ENCODE measurements around the gene CHCHD6.

CHCHD6 gene

DNA sequence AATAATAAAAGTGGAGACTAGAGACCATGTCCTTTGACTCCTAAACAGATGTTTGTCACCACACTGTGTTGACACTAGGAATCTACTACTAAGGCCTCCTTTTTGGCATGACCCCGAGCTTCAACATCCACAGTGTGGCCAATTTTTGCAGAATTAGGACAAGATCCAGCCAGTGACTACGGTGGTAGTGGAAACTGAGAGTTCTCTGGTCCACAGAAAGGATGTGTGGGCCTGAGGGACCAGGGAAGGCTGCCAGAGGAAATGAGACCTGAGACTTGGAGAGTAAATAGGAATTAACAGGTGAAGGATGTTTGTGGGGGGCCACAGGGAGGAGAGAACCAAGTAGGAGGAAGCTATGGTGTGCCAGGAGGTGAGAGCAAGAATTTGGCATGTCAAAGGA lies 122.7 kb downstream of the CHCHD6 start:
- Histone ChIP-seq H3K36me3 (ENCODE audit: control insufficient read depth, low read depth, low read length) (no peaks in the 10 kb centered on the region), H3K4me3 (ENCODE audit: low read length) (no peak overlapping the region), H3K27ac (ENCODE audit: low read length) (no peak overlapping the region), H3K9me3 (ENCODE audit: control insufficient read depth, low read depth, low read length) (peaks cover 7% of the 10 kb centered on the region), H3K27me3 (ENCODE audit: control insufficient read depth, insufficient read depth, low read length) (no peaks in the 10 kb centered on the region), H3K9ac (ENCODE audit: low read length) (no peak overlapping the region), H3K4me1 (ENCODE audit: control insufficient read depth, low read depth, low read length) (no peaks in the 10 kb centered on the region)

DNA sequence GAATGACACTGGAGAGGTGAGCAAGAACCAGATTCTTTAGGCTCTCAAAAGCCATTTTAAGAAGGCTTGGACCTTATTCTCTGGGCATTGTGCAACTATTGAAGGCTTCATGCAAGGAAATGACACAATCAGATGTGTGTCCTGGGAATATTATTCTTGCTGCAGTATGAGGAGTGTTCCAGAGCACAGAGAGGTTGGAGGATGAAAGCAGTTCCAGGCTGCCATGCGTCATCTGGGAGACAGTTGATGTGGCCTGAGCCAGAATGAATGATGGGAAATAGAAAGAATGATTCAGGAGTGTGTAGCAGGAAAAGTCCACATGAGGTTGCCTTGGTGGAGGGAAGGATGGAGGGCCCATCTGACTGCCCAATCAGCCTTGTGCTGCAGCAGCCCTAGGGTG lies 123.1 kb downstream of the CHCHD6 start:
- H3K27me3 ChIP-seq (ENCODE audit: control insufficient read depth, insufficient read depth, low read length), result no peaks in the 10 kb centered on the region
- H3K27ac ChIP-seq (ENCODE audit: low read length), result no peak overlapping the region
- no peak overlapping the region for H3K4me3 ChIP-seq (ENCODE audit: low read length)
- H3K9ac ChIP-seq (ENCODE audit: low read length), result no peak overlapping the region
- no peaks in the 10 kb centered on the region for H3K36me3 ChIP-seq (ENCODE audit: control insufficient read depth, low read depth, low read length)
- peaks cover 2% of the 10 kb centered on the region for H3K9me3 ChIP-seq (ENCODE audit: control insufficient read depth, low read depth, low read length)
- no peaks in the 10 kb centered on the region for H3K4me1 ChIP-seq (ENCODE audit: control insufficient read depth, low read depth, low read length)

DNA sequence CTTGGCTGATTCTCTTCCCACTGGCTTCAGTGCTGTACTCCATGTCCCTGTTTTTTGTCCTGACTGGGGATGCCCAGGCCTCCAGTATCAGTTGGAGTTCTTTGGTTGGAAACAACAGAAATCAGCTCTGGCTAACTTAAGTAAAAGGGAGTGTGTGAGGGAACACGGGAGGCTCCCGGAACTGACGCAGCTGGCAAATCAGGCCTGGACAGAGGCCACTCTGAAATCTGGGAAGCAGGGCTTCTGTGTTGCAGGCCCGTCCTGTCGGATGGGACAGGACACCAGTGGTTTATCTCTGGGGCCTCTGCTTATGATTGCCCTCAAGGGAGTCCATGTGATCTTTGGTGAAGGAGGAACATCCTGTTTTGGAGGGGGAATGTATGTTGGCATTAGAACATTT lies 124.3 kb downstream of the CHCHD6 start:
- no peak overlapping the region for H3K9ac ChIP-seq (ENCODE audit: low read length)
- H3K27me3 ChIP-seq (ENCODE audit: control insufficient read depth, insufficient read depth, low read length), result no peaks in the 10 kb centered on the region
- no peak overlapping the region for H3K27ac ChIP-seq (ENCODE audit: low read length)
- H3K4me1 ChIP-seq (ENCODE audit: control insufficient read depth, low read depth, low read length), result no peaks in the 10 kb centered on the region
- H3K36me3 ChIP-seq (ENCODE audit: control insufficient read depth, low read depth, low read length), result no peaks in the 10 kb centered on the region
- no peaks in the 10 kb centered on the region for H3K9me3 ChIP-seq (ENCODE audit: control insufficient read depth, low read depth, low read length)
- no peak overlapping the region for H3K4me3 ChIP-seq (ENCODE audit: low read length)

DNA sequence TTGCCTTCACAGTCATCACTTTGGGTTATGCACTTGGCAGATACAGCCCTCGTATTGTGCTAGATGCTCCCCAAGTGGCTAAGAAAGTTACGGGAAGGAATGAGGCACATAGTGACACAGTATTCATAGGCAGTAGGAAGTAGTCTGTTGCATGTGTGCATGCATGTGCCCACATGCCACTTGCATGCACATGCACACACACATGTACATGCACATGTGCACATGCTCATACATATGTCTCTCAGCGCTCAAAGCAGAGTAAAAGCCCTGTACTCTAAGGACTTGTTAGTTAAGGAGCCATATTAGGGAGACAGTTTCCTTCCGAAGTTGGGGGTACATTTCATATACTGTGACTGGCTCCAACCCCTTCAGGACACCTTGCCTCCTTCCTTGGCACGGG lies 128.9 kb downstream of the CHCHD6 start:
- H3K36me3 ChIP-seq (ENCODE audit: control insufficient read depth, low read depth, low read length), result no peaks in the 10 kb centered on the region
- no peak overlapping the region for H3K27ac ChIP-seq (ENCODE audit: low read length)
- H3K4me1 ChIP-seq (ENCODE audit: control insufficient read depth, low read depth, low read length), result no peaks in the 10 kb centered on the region
- no peaks in the 10 kb centered on the region for H3K9me3 ChIP-seq (ENCODE audit: control insufficient read depth, low read depth, low read length)
- H3K9ac ChIP-seq (ENCODE audit: low read length), result no peak overlapping the region
- H3K27me3 ChIP-seq (ENCODE audit: control insufficient read depth, insufficient read depth, low read length), result no peaks in the 10 kb centered on the region
- H3K4me3 ChIP-seq (ENCODE audit: low read length), result no peak overlapping the region

DNA sequence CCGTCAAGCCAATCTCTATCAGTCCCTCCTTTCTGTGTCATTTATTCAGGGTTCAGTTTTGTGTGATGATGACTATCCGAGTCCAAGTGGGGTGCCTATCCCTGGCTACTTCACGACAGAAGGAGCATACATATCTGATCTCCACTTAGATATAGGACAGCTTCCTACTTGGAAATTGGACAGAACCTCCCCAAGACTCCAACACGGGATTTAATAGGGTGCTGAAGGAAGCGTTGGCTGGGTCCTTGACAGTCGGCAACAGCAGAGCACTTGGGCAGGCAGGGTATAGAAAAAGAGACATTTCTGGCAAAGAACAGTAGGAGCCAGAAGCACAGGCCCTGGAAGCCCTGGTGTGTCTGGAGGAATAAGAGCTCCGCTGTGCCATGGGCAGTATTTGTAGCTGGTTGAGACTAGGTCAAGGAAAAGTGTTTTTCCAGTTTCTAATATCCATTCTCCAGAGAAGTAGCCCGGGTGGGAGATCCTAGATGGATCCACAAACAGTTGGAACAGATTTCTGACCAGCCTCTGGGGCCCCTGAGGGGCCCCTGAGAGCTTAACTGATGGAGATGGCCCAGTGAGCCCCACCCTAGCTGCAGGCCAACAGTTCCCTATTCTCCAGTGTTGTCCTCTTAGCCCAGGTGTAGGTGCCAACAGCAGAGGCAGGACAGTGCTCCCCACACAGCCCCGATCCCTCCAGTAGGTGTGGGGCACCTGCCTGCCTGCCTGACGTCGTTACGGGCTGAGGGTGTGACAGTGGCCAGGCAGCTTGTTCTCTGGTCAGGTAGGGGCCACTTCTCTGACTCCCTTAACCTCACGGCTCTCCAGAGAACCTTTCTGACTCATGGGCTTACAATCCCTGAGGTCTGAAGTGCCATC lies 130.8 kb downstream of the CHCHD6 start:
- Histone ChIP-seq H3K4me1 (ENCODE audit: control insufficient read depth, low read depth, low read length) (no peaks in the 10 kb centered on the region), H3K9me3 (ENCODE audit: control insufficient read depth, low read depth, low read length) (no peaks in the 10 kb centered on the region), H3K4me3 (ENCODE audit: low read length) (no peak overlapping the region), H3K36me3 (ENCODE audit: control insufficient read depth, low read depth, low read length) (no peaks in the 10 kb centered on the region), H3K27me3 (ENCODE audit: control insufficient read depth, insufficient read depth, low read length) (no peaks in the 10 kb centered on the region), H3K27ac (ENCODE audit: low read length) (no peak overlapping the region), H3K9ac (ENCODE audit: low read length) (no peak overlapping the region)

DNA sequence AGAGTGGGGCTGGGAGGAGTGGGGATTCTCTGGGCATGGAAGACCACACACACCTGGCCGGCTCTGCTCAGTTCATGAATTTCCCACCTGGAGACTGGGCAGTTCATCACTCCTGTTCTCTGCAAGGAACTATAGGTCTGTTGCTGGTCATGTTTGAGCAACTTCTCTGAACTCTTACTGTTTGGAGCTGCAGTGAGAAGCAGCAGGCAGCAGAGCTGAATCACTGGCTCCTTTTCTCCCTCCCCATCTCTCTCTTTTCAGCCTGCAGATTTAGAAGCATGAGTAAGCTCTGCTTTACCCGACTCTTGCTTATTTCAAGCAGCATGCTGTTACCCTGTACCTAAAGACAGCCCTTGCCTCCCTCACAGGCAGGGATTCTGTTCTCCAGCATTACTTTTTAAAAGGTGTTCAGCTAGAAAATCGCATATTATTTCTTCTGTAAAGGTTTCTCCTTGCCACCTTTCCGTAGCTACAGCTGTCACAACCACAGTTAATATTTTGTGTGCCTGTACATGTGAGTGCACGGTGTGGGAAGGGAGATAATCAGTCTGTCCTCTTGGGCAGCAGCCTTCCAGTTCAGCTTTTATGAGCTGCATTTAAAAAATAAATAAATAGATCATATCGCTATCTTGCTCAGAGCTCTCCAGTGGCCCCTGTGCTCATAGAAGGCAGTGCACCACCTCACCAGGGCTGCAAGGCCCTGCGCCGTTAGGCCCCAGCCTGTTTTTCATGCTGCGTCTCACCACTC lies 131.6 kb downstream of the CHCHD6 start:
- Histone ChIP-seq H3K4me3 (ENCODE audit: low read length) (no peak overlapping the region), H3K27me3 (ENCODE audit: control insufficient read depth, insufficient read depth, low read length) (no peaks in the 10 kb centered on the region), H3K36me3 (ENCODE audit: control insufficient read depth, low read depth, low read length) (no peaks in the 10 kb centered on the region), H3K9ac (ENCODE audit: low read length) (no peak overlapping the region), H3K27ac (ENCODE audit: low read length) (no peak overlapping the region), H3K4me1 (ENCODE audit: control insufficient read depth, low read depth, low read length) (no peaks in the 10 kb centered on the region), H3K9me3 (ENCODE audit: control insufficient read depth, low read depth, low read length) (no peaks in the 10 kb centered on the region)

DNA sequence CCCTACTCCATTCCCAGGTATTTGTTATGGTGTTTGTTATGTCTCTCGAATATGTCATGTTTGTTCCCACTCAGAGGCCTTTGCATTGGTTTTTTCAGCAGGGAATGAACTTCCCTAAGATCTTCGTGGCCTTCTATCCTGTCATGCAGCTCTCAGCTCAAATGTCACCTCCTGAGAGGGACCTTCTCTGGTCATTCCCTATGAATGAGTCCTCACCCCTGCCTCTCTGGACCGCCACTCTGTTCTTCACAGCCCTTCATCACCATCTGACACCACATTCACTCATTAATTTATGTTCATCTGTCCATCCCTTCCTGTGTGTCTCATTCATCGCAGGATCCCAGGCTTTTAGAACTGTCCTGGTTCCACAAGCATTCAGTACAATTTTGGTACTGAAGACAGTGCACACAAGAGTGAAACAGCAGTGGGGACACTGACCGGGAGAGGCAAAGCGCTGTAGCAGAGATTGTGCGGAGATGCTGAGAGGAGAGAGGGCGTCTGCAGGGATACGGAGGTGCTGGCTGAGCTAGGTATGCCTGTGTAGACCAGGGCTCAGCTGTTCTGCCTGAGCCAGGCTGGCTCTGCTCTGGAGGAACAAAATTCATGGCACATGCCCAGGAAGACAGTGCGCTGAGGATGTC lies 132.3 kb downstream of the CHCHD6 start:
- Histone ChIP-seq H3K9me3 (ENCODE audit: control insufficient read depth, low read depth, low read length) (no peaks in the 10 kb centered on the region), H3K27me3 (ENCODE audit: control insufficient read depth, insufficient read depth, low read length) (no peaks in the 10 kb centered on the region), H3K36me3 (ENCODE audit: control insufficient read depth, low read depth, low read length) (no peaks in the 10 kb centered on the region), H3K4me3 (ENCODE audit: low read length) (no peak overlapping the region), H3K9ac (ENCODE audit: low read length) (no peak overlapping the region), H3K27ac (ENCODE audit: low read length) (no peak overlapping the region), H3K4me1 (ENCODE audit: control insufficient read depth, low read depth, low read length) (no peaks in the 10 kb centered on the region)

DNA sequence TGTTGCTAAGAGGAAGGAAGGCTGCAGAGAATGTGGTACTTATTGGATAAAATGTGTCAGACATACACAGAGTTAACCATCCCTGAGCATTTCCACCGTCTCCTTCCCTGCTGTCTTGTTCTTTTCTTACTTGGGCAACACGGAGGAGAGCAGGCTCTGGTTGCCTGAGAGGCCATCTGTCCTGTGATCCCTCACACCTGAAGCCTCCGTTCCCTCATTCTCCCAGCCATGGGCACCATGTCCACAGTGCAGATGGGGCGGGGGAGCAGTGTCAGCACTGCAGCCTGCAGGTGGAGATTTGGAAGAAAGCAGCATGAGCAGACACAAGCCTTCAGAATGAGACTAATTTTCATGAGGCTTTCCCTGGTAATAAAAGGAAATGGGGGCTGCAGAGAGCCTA lies 133.7 kb downstream of the CHCHD6 start:
- Histone ChIP-seq H3K27ac (ENCODE audit: low read length) (no peak overlapping the region), H3K27me3 (ENCODE audit: control insufficient read depth, insufficient read depth, low read length) (no peaks in the 10 kb centered on the region), H3K9ac (ENCODE audit: low read length) (no peak overlapping the region), H3K4me1 (ENCODE audit: control insufficient read depth, low read depth, low read length) (no peaks in the 10 kb centered on the region), H3K4me3 (ENCODE audit: low read length) (no peak overlapping the region), H3K36me3 (ENCODE audit: control insufficient read depth, low read depth, low read length) (no peaks in the 10 kb centered on the region), H3K9me3 (ENCODE audit: control insufficient read depth, low read depth, low read length) (no peaks in the 10 kb centered on the region)

DNA sequence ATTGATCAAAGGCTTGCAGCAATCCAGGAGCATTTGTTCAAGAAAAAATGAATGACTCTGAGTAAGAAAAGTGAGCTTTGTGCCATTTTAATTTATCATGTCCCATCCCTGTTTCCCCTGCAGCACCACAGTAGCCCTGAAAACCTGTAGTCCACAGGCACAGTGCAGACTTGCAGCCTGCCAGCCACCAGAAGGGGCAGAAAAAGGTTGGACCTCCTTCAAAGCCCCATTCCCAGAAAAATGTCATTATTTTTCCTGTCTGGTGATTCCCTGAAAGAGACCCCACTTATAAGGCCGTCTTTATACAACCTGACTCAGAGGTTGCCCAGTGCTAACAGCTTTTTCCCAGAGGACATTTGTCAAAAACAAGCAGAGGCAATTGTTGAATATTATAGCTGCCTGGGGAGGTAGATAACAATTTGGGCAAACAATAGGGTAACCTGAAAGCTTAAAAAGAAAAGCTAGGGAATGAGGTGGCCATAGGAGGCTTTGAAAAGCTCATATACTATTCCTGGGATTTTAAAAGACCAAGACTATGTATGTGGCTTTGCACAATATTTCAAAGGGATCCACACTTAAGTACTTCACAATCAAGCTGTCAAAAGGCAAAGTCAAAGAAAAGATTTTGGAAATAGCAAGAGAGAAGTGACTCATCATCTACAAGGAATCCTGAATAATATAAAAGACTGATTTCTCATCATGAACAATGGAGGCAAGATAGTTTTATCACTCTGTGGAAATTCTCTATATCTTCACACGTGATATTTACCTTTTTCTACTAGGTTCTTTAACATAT lies 142.1 kb downstream of the CHCHD6 start:
- H3K27me3 ChIP-seq (ENCODE audit: control insufficient read depth, insufficient read depth, low read length), result no peaks in the 10 kb centered on the region
- H3K27ac ChIP-seq (ENCODE audit: low read length), result no peak overlapping the region
- no peaks in the 10 kb centered on the region for H3K36me3 ChIP-seq (ENCODE audit: control insufficient read depth, low read depth, low read length)
- peaks cover 19% of the 10 kb centered on the region for H3K4me1 ChIP-seq (ENCODE audit: control insufficient read depth, low read depth, low read length)
- H3K4me3 ChIP-seq (ENCODE audit: low read length), result no peak overlapping the region
- no peak overlapping the region for H3K9ac ChIP-seq (ENCODE audit: low read length)
- no peaks in the 10 kb centered on the region for H3K9me3 ChIP-seq (ENCODE audit: control insufficient read depth, low read depth, low read length)

DNA sequence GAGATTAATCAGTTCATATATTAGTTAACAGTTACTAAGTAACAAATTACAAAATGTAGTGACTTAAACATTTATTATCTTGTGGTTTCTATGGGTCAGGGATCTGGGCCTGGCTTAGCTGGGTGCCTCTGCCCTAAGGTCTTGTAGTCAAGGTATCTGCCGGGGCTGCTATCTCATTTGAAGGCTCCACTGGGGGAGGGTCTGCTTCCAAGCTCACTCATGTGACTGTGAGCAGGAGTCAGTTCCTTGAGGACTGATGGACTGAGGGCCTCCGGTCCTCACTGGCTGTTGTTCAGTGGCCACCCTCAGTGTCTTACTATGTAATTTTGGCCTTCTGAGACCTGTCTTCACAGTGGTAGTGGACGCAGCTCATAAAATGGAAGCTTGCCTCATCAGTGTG lies 143.0 kb downstream of the CHCHD6 start:
- H3K27ac ChIP-seq (ENCODE audit: low read length), result no peak overlapping the region
- no peaks in the 10 kb centered on the region for H3K36me3 ChIP-seq (ENCODE audit: control insufficient read depth, low read depth, low read length)
- H3K4me3 ChIP-seq (ENCODE audit: low read length), result no peak overlapping the region
- no peaks in the 10 kb centered on the region for H3K27me3 ChIP-seq (ENCODE audit: control insufficient read depth, insufficient read depth, low read length)
- no peak overlapping the region for H3K9ac ChIP-seq (ENCODE audit: low read length)
- H3K4me1 ChIP-seq (ENCODE audit: control insufficient read depth, low read depth, low read length), result peaks cover 29% of the 10 kb centered on the region
- H3K9me3 ChIP-seq (ENCODE audit: control insufficient read depth, low read depth, low read length), result no peaks in the 10 kb centered on the region

DNA sequence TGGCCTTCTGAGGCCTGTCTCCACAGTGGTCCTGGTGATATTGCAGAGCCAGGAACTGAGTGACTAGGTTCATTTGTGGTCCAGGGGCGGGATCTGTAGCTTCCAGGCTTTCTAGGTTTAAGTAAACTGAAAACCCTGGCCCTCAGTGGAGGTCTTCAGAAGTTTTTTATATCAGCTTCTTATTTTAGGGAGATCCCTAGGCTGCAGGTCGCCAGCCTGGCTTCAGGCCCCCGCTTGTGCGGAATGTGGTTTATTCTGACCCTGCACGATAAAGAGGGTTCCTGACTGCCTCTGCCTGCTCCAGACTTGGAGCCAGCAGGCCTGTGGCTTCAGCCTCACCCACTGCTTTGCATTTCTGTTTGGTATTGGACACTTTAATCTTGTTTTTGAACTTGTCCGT lies 145.0 kb downstream of the CHCHD6 start:
- peaks cover 36% of the 10 kb centered on the region for H3K4me1 ChIP-seq (ENCODE audit: control insufficient read depth, low read depth, low read length)
- no peak overlapping the region for H3K27ac ChIP-seq (ENCODE audit: low read length)

More for the DNA sequence above, 145.0 kb downstream of the CHCHD6 start:
- H3K27me3 ChIP-seq (ENCODE audit: control insufficient read depth, insufficient read depth, low read length), result no peaks in the 10 kb centered on the region
- H3K9ac ChIP-seq (ENCODE audit: low read length), result no peak overlapping the region
- H3K4me3 ChIP-seq (ENCODE audit: low read length), result no peak overlapping the region
- H3K9me3 ChIP-seq (ENCODE audit: control insufficient read depth, low read depth, low read length), result no peaks in the 10 kb centered on the region
- no peaks in the 10 kb centered on the region for H3K36me3 ChIP-seq (ENCODE audit: control insufficient read depth, low read depth, low read length)
